Caco-2 (cell line): Measurements from ENCODE around the gene KHDRBS2. TPM values are rescaled to one million over a fixed set of nuclear protein-coding genes. Genes with fewer than 3 reads are reported as not detected.

Experiments used
- BruUV-seq: library from RNA; stranded (reverse); fragments of 400-500 nt; replicated peaks from 2 replicates; lab custom pipeline; 2021; lab: Mats Ljungman, UMichigan
- CTCF ChIA-PET: fragments of 300-600 bp; sonication (Branson Sonifier 250); formaldehyde crosslinking; loops from one replicate; lab custom pipeline; 2022; ENCODE audit warnings: antibody characterized with exemption; lab: Charles Lee
- POLR2A ChIA-PET: fragments of 300-600 bp; sonication (Branson Sonifier 250); formaldehyde crosslinking; loops from one replicate; lab custom pipeline; 2022; ENCODE audit warnings: antibody characterized with exemption; lab: Charles Lee
- DNase-seq, 2 experiments: peaks; one replicate each; pipeline versions ENCODE4 v3.0.0 to v3.0.0-alpha.2; 2020 to 2022
- H3K27me3 ChIP-seq: replicated peaks from 2 replicates; pipeline ENCODE4 v1.6.0; 2011; ENCODE audit warnings: low read length; ENCODE audit not compliant: control insufficient read depth, insufficient read depth
- H3K36me3 ChIP-seq: 2 replicates; pipeline ENCODE4 v1.5.1; 2011; ENCODE audit warnings: low read length; ENCODE audit not compliant: control insufficient read depth, insufficient read depth
- H3K4me1 ChIP-seq: fragments of 250-450 bp; sonication (Bioruptor Pico); 2 replicates; pipeline ENCODE4 v1.5.1; 2020; ENCODE audit warnings: mild to moderate bottlenecking
- H3K4me3 ChIP-seq: 2 replicates; pipeline ENCODE4 v1.5.1; 2011; ENCODE audit warnings: low read depth, mild to moderate bottlenecking, control low read depth, low read length
- H3K9me3 ChIP-seq: fragments of 250-450 bp; sonication (Bioruptor Pico); 2 replicates; pipeline ENCODE4 v1.5.1; 2020; ENCODE audit warnings: mild to moderate bottlenecking, moderate library complexity
- H3K27ac Mint-ChIP-seq: one replicate; pipeline ENCODE4 v1.8.0; 2022; ENCODE audit warnings: mixed read lengths; ENCODE audit not compliant: unreplicated experiment
- H3K27me3 Mint-ChIP-seq: one replicate; pipeline ENCODE4 v1.8.0; 2022; ENCODE audit warnings: mixed read lengths; ENCODE audit not compliant: insufficient read depth, unreplicated experiment
- H3K36me3 Mint-ChIP-seq: one replicate; pipeline ENCODE4 v1.8.0; 2022; ENCODE audit warnings: mild to moderate bottlenecking, mixed read lengths; ENCODE audit not compliant: insufficient read depth, unreplicated experiment
- H3K4me1 Mint-ChIP-seq: one replicate; pipeline ENCODE4 v1.8.0; 2022; ENCODE audit warnings: low read depth, mixed read lengths; ENCODE audit not compliant: unreplicated experiment
- H3K4me3 Mint-ChIP-seq: one replicate; pipeline ENCODE4 v1.8.0; 2022; ENCODE audit warnings: mild to moderate bottlenecking, moderate library complexity, mixed read lengths; ENCODE audit not compliant: unreplicated experiment
- H3K9me3 Mint-ChIP-seq: one replicate; pipeline ENCODE4 v1.8.0; 2022; ENCODE audit warnings: mixed read lengths; ENCODE audit not compliant: unreplicated experiment
- intact Hi-C: fragments of 100-400 bp; cut with micrococcal nuclease; formaldehyde crosslinking; loops from one replicate; pipeline ENCODE4 v1.10.0; 2022; ENCODE audit not compliant: unreplicated experiment
- total RNA-seq: library from RNA; stranded (reverse); gene quantifications from 2 replicates; pipeline ENCODE4 v1.2.3, GENCODE V29; 2022
- TF ChIP-seq, protein P1 (sequence below), 2 experiments: fragments of 200-600 bp in 1 of 2; IDR thresholded peaks; 1 replicate in 1 of 2; 2 replicates in 1 of 2; pipeline versions ENCODE4 v1.5.1 to v1.8.0; 2011 to 2022; ENCODE audit warnings: antibody characterized with exemption in 1 of 2, control low read depth in 1 of 2, inconsistent platforms in 1 of 2, low read depth in 1 of 2, low read length in 1 of 2, mild to moderate bottlenecking in 1 of 2, moderate library complexity in 1 of 2; ENCODE audit not compliant: insufficient read depth in 1 of 2, severe bottlenecking in 1 of 2, unreplicated experiment in 1 of 2

Gene KHDRBS2
- total RNA-seq, 1 experiment from 2014 or later = not detected

DNA sequence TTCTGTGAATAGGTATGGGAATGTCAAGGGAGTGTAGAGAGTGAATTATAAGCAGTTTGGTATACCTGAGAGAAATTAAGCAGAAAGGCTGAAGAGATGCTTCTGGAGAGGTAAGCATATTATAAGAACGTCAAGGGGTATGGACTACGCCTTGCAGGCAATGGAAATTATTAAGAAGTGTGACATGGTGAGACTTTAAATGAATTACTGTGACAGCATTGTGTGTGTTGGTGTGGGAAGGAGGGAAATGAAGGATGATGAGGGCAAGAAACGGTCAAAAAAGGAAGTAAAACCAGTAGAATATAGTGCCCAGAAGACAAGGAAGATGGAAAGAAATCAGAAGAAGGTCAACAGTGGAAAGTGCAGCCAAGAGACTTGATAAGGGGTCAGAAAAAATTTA lies 5.9 kb downstream of the KHDRBS2 start:
- TF ChIP-seq, protein P1, sequence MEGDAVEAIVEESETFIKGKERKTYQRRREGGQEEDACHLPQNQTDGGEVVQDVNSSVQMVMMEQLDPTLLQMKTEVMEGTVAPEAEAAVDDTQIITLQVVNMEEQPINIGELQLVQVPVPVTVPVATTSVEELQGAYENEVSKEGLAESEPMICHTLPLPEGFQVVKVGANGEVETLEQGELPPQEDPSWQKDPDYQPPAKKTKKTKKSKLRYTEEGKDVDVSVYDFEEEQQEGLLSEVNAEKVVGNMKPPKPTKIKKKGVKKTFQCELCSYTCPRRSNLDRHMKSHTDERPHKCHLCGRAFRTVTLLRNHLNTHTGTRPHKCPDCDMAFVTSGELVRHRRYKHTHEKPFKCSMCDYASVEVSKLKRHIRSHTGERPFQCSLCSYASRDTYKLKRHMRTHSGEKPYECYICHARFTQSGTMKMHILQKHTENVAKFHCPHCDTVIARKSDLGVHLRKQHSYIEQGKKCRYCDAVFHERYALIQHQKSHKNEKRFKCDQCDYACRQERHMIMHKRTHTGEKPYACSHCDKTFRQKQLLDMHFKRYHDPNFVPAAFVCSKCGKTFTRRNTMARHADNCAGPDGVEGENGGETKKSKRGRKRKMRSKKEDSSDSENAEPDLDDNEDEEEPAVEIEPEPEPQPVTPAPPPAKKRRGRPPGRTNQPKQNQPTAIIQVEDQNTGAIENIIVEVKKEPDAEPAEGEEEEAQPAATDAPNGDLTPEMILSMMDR (IDR thresholded peaks at IDR 0.05; ENCODE audit: insufficient read depth in 1 of 2, low read depth in 1 of 2, low read length in 1 of 2, severe bottlenecking in 1 of 2, unreplicated experiment in 1 of 2) = no peak
- H3K4me1 Mint-ChIP-seq = no peaks in the 10 kb centered on the region
- DNase-seq = no peak
- Histone ChIP-seq H3K4me3 (no peak overlapping the region), H3K27me3 (no peaks in the 10 kb centered on the region), H3K9me3 (no peaks in the 10 kb centered on the region), H3K36me3 (no peaks in the 10 kb centered on the region), H3K4me1 (no peaks in the 10 kb centered on the region)
- no peaks in the 10 kb centered on the region for H3K36me3 Mint-ChIP-seq
- no peaks in the 10 kb centered on the region for H3K9me3 Mint-ChIP-seq
- no TSS peak for BruUV-seq
- H3K27me3 Mint-ChIP-seq = no peaks in the 10 kb centered on the region
- CTCF ChIA-PET = no interaction called here
- intact Hi-C loops = no loop called here
- H3K4me3 Mint-ChIP-seq = no peak overlapping the region
- H3K27ac Mint-ChIP-seq = no peak overlapping the region
- POLR2A ChIA-PET = no interaction called here

DNA sequence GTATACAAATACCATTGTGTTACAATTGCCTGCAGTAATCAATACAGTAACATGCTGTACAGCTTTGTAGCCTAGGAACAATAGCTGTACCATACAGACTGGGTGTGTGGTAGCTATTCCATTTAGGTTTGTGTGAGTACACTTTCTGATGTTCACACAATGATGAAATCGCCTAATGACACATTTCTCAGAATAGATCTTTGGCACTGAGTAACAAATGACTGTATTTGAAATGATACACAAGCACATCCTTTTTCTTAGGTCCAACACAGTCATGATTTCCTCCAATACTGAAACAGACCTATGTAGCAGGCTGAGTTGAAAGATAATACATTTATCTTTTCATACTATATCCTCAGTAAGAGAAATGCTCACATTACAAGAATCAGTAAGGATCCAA lies 13.9 kb downstream of the KHDRBS2 start:
- Histone ChIP-seq H3K36me3 (no peaks in the 10 kb centered on the region), H3K4me1 (no peaks in the 10 kb centered on the region), H3K4me3 (no peak overlapping the region), H3K9me3 (no peaks in the 10 kb centered on the region), H3K27me3 (no peaks in the 10 kb centered on the region)
- intact Hi-C loops = no loop called here
- H3K4me3 Mint-ChIP-seq = no peak overlapping the region
- ChIA-PET CTCF (no interaction called here), POLR2A (no interaction called here)
- no peaks in the 10 kb centered on the region for H3K36me3 Mint-ChIP-seq
- no peaks in the 10 kb centered on the region for H3K9me3 Mint-ChIP-seq
- H3K4me1 Mint-ChIP-seq = no peaks in the 10 kb centered on the region
- no peaks in the 10 kb centered on the region for H3K27me3 Mint-ChIP-seq
- no TSS peak for BruUV-seq
- no peak for DNase-seq
- TF ChIP-seq, protein P1 (IDR thresholded peaks at IDR 0.05; ENCODE audit: insufficient read depth in 1 of 2, low read depth in 1 of 2, low read length in 1 of 2, severe bottlenecking in 1 of 2, unreplicated experiment in 1 of 2) = no peak
- no peak overlapping the region for H3K27ac Mint-ChIP-seq

DNA sequence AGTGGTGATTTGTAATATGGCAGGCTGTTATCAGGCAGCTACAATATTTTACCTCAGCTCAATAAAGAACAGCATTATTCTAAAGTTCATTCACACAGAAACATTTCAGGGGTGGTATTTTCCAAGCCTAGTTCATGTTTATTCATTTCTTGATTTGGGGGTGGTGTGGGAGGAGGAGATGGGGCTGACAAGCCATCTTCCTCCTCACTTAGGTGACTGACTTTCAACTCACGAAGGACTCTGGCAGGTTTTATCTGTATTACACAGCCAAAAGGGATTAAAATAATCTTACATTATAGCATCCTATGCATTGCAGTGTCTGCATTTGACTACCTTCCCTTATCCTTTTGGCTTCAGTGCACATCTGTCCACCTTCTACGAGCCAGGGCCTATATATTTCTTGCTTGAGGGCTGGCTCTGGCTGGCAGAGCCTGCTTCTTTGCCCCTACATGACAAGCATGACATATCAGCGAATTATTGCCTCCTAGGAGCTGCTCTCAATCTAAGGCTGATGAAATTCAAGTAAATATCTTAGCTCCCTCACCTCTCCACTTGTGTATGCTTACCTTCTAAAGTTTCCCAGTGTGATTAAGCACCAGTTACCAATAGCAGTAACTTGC lies 20.0 kb downstream of the KHDRBS2 start:
- intact Hi-C loops = no loop called here
- no peaks in the 10 kb centered on the region for H3K4me1 Mint-ChIP-seq

More for the DNA sequence above, 20.0 kb downstream of the KHDRBS2 start:
- Histone ChIP-seq H3K4me1 (no peaks in the 10 kb centered on the region), H3K9me3 (no peaks in the 10 kb centered on the region), H3K4me3 (no peak overlapping the region), H3K27me3 (no peaks in the 10 kb centered on the region), H3K36me3 (no peaks in the 10 kb centered on the region)
- CTCF ChIA-PET = no interaction called here
- POLR2A ChIA-PET = no interaction called here
- Mint-ChIP-seq H3K9me3 (no peaks in the 10 kb centered on the region), H3K4me3 (no peak overlapping the region), H3K27ac (no peak overlapping the region), H3K36me3 (no peaks in the 10 kb centered on the region), H3K27me3 (no peaks in the 10 kb centered on the region)
- TF ChIP-seq, protein P1 (IDR thresholded peaks at IDR 0.05; ENCODE audit: insufficient read depth in 1 of 2, low read depth in 1 of 2, low read length in 1 of 2, severe bottlenecking in 1 of 2, unreplicated experiment in 1 of 2) = no peak
- no peak for DNase-seq
- BruUV-seq = no TSS peak
